Esophagus muscularis mucosa (tissue), 4 donors: ENCODE data around the gene STRBP. TPM values are rescaled to one million over a fixed set of nuclear protein-coding genes. Genes with fewer than 3 reads are reported as not detected.

ENCODE experiments used
- DNase-seq: peaks from one replicate; pipeline ENCODE4 v3.0.0-alpha.2; 2017; ENCODE audit errors: extremely low spot score
- H3K27ac ChIP-seq, 4 donors: fragments of 200-600 bp; sonication (generic); replicated peaks in 1 of 4; 1 replicate in 3 of 4; 2 replicates in 1 of 4; pipeline ENCODE4 v1.5.1; 2016 to 2019; ENCODE audit warnings: mild to moderate bottlenecking in 1 of 4
- H3K27me3 ChIP-seq, 4 donors: fragments of 200-600 bp; sonication (generic); one replicate each; pipeline versions ENCODE4 v1.5.1 to v1.6.0; 2016 to 2019
- H3K36me3 ChIP-seq, 4 donors: fragments of 200-600 bp; sonication (generic); one replicate each; pipeline ENCODE4 v1.5.1; 2016 to 2019
- H3K4me1 ChIP-seq, 4 donors: fragments of 200-600 bp; sonication (generic); one replicate each; pipeline ENCODE4 v1.5.1; 2016 to 2019
- H3K4me3 ChIP-seq, 4 donors: fragments of 200-600 bp; sonication (generic); 1 replicate in 2 of 4; 2 replicates in 2 of 4; pipeline ENCODE4 v1.5.1; 2016 to 2019; ENCODE audit warnings: mild to moderate bottlenecking in 4 of 4, moderate library complexity in 1 of 4
- H3K9me3 ChIP-seq, 4 donors: fragments of 200-600 bp; sonication (generic); 1 replicate in 3 of 4; 2 replicates in 1 of 4; pipeline ENCODE4 v1.5.1; 2016 to 2019
- CTCF ChIP-seq, 3 experiments: fragments of 200-600 bp in 2 of 3; fragments of 450-650 bp in 1 of 3; sonication (generic) in 2 of 3; IDR thresholded peaks; one replicate each; pipeline ENCODE4 v1.5.1; 2017 to 2019; ENCODE audit warnings: antibody characterized with exemption in 3 of 3, mild to moderate bottlenecking in 2 of 3, moderate library complexity in 1 of 3
- EP300 ChIP-seq: sonication (generic); formaldehyde crosslinking; IDR thresholded peaks from one replicate; pipeline ENCODE4 v1.6.1; 2017; ENCODE audit warnings: antibody characterized with exemption
- POLR2A ChIP-seq: fragments of 450-650 bp; IDR thresholded peaks from one replicate; pipeline ENCODE4 v1.6.1; 2017; ENCODE audit warnings: antibody characterized with exemption, moderate library complexity, mild to moderate bottlenecking, low read depth
- POLR2AphosphoS5 ChIP-seq, 2 donors: sonication (generic); formaldehyde crosslinking; IDR thresholded peaks; one replicate each; pipeline ENCODE4 v1.6.1; 2017; ENCODE audit warnings: antibody characterized with exemption in 2 of 2
- WGBS: methylation state at CpG from one replicate; pipeline ENCODE4 v1.1.5; 2018; 5-methylcytosine and 5-hydroxymethylcytosine counted together
- intact Hi-C: fragments of 100-400 bp; cut with DNase I; formaldehyde crosslinking; loops from one replicate; pipeline ENCODE4 v1.15.1; 2023
- total RNA-seq, 4 donors: library from RNA; depleted of rRNA; stranded (reverse); fragments of >200 nt; gene quantifications; one replicate each; pipeline versions ENCODE4 v1.1.0 to v1.2.1, GENCODE V29; 2016

The STRBP gene
- total RNA-seq, 4 donors from 2014 or later, result 11.2 to 20.6 (median 14.5) TPM

GRCh38 chr9:123312306-123312877, 44.0 kb upstream of the STRBP start:
- Histone ChIP-seq H3K9me3 (no peaks in the 10 kb centered on the region), H3K4me1 (no peaks in the 10 kb centered on the region), H3K36me3 (no peaks in the 10 kb centered on the region), H3K4me3 (no peak overlapping the region), H3K27ac (no peak overlapping the region), H3K27me3 (no peaks in the 10 kb centered on the region)
- 83% methylated on average over 2 of the region's 4 CpGs for WGBS
- intact Hi-C loops, result no loop called here
- no peak for TF ChIP-seq POLR2AphosphoS5 (IDR thresholded peaks at IDR 0.05)
- no peak for TF ChIP-seq POLR2A
- TF ChIP-seq CTCF (IDR thresholded peaks at IDR 0.05), result no peak
- no peak for TF ChIP-seq EP300
- DNase-seq, result no peak

GRCh38 chr9:123311250-123311752, 42.9 kb upstream of the STRBP start:
- Histone ChIP-seq H3K27ac (no peak overlapping the region), H3K4me1 (no peaks in the 10 kb centered on the region), H3K4me3 (no peak overlapping the region), H3K27me3 (no peaks in the 10 kb centered on the region), H3K36me3 (no peaks in the 10 kb centered on the region), H3K9me3 (no peaks in the 10 kb centered on the region)
- WGBS, result 75% methylated on average over 9 of the region's 9 CpGs
- intact Hi-C loops, result no loop called here
- TF ChIP-seq EP300, result no peak
- TF ChIP-seq POLR2AphosphoS5 (IDR thresholded peaks at IDR 0.05), result no peak
- TF ChIP-seq CTCF (IDR thresholded peaks at IDR 0.05), result no peak
- TF ChIP-seq POLR2A, result no peak
- DNase-seq, result no peak

GRCh38 chr9:123310551-123311249, 42.3 kb upstream of the STRBP start:
- TF ChIP-seq EP300 (no peak), CTCF (IDR thresholded peaks at IDR 0.05) (no peak), POLR2AphosphoS5 (IDR thresholded peaks at IDR 0.05) (no peak), POLR2A (no peak)
- Histone ChIP-seq H3K36me3 (no peaks in the 10 kb centered on the region), H3K9me3 (no peaks in the 10 kb centered on the region), H3K4me3 (no peak overlapping the region), H3K27me3 (no peaks in the 10 kb centered on the region), H3K27ac (no peak overlapping the region), H3K4me1 (no peaks in the 10 kb centered on the region)
- 70% methylated on average over 4 of the region's 4 CpGs for WGBS
- no peak for DNase-seq
- intact Hi-C loops, result no loop called here

GRCh38 chr9:123309611-123310010, 41.2 kb upstream of the STRBP start:
- no peaks in the 10 kb centered on the region for H3K4me1 ChIP-seq
- no peak overlapping the region for H3K27ac ChIP-seq
- no peaks in the 10 kb centered on the region for H3K27me3 ChIP-seq
- no peaks in the 10 kb centered on the region for H3K36me3 ChIP-seq
- TF ChIP-seq POLR2A (no peak), CTCF (IDR thresholded peaks at IDR 0.05) (no peak), POLR2AphosphoS5 (IDR thresholded peaks at IDR 0.05) (no peak), EP300 (no peak)
- WGBS, result 78% methylated on average over 1 of the region's 1 CpG
- no peak overlapping the region for H3K4me3 ChIP-seq
- intact Hi-C loops, result no loop called here
- DNase-seq, result no peak
- H3K9me3 ChIP-seq, result no peaks in the 10 kb centered on the region
